HepG2 (cell line): ENCODE results near the gene ARL4D. TPM values are rescaled to one million over a fixed set of nuclear protein-coding genes. Genes with fewer than 3 reads are reported as not detected.

Experiments used
- ELF3 ChIP-seq: IDR thresholded peaks from 2 replicates; pipeline ENCODE4 v1.6.1; 2016; ENCODE audit warnings: missing genetic modification reagents, missing compliant biosample characterization
- NFKBIZ ChIP-seq: IDR thresholded peaks from 2 replicates; pipeline ENCODE4 v1.6.1; 2018; ENCODE audit warnings: missing genetic modification reagents, missing compliant biosample characterization
- NR1H2 ChIP-seq: sonication (generic); formaldehyde crosslinking; IDR thresholded peaks from 2 replicates; pipeline ENCODE4 v1.8.1; 2022; ENCODE audit warnings: low read depth, missing genetic modification reagents, borderline replicate concordance
- YY1 ChIP-seq: IDR thresholded peaks from 2 replicates; pipeline ENCODE4 v1.6.1; 2011; ENCODE audit warnings: low read length, low read depth, moderate library complexity, mild to moderate bottlenecking; ENCODE audit not compliant: insufficient read depth, insufficient replicate concordance
- ZNF709 ChIP-seq: sonication (generic); formaldehyde crosslinking; IDR thresholded peaks from 2 replicates; pipeline ENCODE4 v1.5.0; 2020; ENCODE audit warnings: mild to moderate bottlenecking, missing genetic modification reagents
- ZNF83 ChIP-seq: sonication (generic); formaldehyde crosslinking; IDR thresholded peaks from 2 replicates; pipeline ENCODE4 v1.4.0; 2020; ENCODE audit warnings: missing genetic modification reagents, mild to moderate bottlenecking, borderline replicate concordance
- polyA plus RNA-seq, 8 experiments: library from polyadenylated mRNA; depleted of rRNA in 3 of 8; stranded (reverse) in 7 of 8; unstranded in 1 of 8; fragments of >200 nt; fragmentation: Illumina TruSeq in 4 of 8; extraction: Trizol in 4 of 8; gene quantifications; 2 replicates each; pipeline versions ENCODE4 v1.2.1 to v1.2.3, GENCODE V29; 2011 to 2016; ENCODE audit warnings: low read depth in 4 of 8, missing spikeins in 1 of 8, mixed read lengths in 1 of 8; ENCODE audit not compliant: insufficient read depth in 1 of 8
- total RNA-seq, 5 experiments: library from RNA; depleted of rRNA; stranded (reverse); fragments of >200 nt; fragmentation: Illumina TruSeq; extraction: Trizol; gene quantifications; 2 replicates each; pipeline ENCODE4 v1.2.3, GENCODE V29; 2016; ENCODE audit warnings: low read depth in 1 of 5
- TF ChIP-seq, protein P1 (sequence below): sonication (generic); formaldehyde crosslinking; IDR thresholded peaks from one replicate; pipeline ENCODE4 v1.5.1; 2020; ENCODE audit warnings: mild to moderate bottlenecking, missing genetic modification reagents; ENCODE audit errors: not compliant biosample characterization
- TF ChIP-seq, protein P2 (sequence below): sonication (generic); formaldehyde crosslinking; IDR thresholded peaks from 2 replicates; pipeline ENCODE4; 2020; ENCODE audit warnings: missing genetic modification reagents, mild to moderate bottlenecking, borderline replicate concordance
- TF ChIP-seq, protein P3 (sequence below): sonication (generic); formaldehyde crosslinking; IDR thresholded peaks from 2 replicates; pipeline ENCODE4 v1.4.0; 2020; ENCODE audit warnings: missing genetic modification reagents
- TF ChIP-seq, protein P4 (sequence below): sonication (generic); formaldehyde crosslinking; IDR thresholded peaks from 2 replicates; pipeline ENCODE4 v1.4.0; 2020; ENCODE audit warnings: low read depth, missing genetic modification reagents

Gene ARL4D
- total and polyA plus RNA-seq, 2 of the 13 experiments (the other 11 are each of a cell fraction or from before 2014, with no cell fraction given): 9.0 to 25.9 TPM

DNA sequence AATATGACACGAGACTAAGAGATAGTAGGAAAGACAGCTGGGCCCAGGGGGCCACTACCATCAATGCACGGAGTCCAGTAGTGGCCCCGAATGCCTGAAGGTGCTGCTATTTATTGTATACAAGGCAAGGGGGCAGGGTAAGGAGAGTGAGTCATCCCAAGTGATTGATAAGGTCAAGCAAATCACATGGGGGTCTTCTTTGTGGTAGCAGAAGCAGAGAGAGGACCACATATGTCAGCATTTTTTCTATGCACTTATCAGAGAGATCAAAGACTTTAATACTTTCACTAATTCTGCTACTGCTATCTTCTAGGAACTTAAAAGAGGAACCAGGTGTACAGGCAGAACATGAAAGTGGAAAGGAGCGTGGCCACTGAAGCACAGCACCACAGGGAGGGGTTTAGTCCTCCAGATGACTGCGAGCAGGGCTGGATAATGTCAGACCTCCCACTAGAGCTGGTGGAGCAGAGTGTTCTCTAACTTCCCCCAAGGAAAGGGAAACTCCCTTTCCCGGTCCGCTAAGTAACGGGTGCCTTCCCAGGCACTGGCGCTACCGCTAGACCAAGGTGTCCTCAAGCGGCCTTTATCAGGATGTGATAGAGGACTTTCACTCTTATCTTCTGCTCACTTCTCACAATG, 26.4 kb upstream of the ARL4D start (continued):
- TF ChIP-seq, protein P1, sequence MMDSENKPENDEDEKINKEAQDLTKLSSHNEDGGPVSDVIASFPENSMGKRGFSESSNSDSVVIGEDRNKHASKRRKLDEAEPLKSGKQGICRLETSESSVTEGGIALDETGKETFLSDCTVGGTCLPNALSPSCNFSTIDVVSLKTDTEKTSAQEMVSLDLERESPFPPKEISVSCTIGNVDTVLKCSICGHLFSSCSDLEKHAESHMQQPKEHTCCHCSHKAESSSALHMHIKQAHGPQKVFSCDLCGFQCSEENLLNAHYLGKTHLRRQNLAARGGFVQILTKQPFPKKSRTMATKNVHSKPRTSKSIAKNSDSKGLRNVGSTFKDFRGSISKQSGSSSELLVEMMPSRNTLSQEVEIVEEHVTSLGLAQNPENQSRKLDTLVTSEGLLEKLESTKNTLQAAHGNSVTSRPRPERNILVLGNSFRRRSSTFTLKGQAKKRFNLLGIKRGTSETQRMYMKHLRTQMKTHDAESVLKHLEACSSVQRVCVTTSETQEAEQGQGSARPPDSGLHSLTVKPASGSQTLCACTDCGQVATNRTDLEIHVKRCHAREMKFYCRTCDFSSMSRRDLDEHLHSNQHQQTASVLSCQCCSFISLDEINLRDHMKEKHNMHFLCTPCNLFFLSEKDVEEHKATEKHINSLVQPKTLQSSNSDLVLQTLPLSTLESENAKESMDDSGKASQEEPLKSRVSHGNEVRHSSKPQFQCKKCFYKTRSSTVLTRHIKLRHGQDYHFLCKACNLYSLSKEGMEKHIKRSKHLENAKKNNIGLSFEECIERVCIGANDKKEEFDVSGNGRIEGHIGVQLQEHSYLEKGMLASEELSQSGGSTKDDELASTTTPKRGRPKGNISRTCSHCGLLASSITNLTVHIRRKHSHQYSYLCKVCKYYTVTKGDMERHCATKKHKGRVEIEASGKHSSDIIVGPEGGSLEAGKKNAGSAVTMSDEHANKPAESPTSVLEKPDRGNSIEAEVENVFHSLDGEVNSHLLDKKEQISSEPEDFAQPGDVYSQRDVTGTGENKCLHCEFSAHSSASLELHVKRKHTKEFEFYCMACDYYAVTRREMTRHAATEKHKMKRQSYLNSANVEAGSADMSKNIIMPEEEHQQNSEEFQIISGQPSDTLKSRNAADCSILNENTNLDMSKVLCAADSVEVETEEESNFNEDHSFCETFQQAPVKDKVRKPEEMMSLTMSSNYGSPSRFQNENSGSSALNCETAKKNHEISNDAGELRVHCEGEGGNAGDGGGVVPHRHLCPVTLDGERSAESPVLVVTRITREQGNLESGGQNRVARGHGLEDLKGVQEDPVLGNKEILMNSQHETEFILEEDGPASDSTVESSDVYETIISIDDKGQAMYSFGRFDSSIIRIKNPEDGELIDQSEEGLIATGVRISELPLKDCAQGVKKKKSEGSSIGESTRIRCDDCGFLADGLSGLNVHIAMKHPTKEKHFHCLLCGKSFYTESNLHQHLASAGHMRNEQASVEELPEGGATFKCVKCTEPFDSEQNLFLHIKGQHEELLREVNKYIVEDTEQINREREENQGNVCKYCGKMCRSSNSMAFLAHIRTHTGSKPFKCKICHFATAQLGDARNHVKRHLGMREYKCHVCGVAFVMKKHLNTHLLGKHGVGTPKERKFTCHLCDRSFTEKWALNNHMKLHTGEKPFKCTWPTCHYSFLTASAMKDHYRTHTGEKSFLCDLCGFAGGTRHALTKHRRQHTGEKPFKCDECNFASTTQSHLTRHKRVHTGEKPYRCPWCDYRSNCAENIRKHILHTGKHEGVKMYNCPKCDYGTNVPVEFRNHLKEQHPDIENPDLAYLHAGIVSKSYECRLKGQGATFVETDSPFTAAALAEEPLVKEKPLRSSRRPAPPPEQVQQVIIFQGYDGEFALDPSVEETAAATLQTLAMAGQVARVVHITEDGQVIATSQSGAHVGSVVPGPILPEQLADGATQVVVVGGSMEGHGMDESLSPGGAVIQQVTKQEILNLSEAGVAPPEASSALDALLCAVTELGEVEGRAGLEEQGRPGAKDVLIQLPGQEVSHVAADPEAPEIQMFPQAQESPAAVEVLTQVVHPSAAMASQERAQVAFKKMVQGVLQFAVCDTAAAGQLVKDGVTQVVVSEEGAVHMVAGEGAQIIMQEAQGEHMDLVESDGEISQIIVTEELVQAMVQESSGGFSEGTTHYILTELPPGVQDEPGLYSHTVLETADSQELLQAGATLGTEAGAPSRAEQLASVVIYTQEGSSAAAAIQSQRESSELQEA (CRISPR knock-in tag): no peak
- TF ChIP-seq, protein P2, sequence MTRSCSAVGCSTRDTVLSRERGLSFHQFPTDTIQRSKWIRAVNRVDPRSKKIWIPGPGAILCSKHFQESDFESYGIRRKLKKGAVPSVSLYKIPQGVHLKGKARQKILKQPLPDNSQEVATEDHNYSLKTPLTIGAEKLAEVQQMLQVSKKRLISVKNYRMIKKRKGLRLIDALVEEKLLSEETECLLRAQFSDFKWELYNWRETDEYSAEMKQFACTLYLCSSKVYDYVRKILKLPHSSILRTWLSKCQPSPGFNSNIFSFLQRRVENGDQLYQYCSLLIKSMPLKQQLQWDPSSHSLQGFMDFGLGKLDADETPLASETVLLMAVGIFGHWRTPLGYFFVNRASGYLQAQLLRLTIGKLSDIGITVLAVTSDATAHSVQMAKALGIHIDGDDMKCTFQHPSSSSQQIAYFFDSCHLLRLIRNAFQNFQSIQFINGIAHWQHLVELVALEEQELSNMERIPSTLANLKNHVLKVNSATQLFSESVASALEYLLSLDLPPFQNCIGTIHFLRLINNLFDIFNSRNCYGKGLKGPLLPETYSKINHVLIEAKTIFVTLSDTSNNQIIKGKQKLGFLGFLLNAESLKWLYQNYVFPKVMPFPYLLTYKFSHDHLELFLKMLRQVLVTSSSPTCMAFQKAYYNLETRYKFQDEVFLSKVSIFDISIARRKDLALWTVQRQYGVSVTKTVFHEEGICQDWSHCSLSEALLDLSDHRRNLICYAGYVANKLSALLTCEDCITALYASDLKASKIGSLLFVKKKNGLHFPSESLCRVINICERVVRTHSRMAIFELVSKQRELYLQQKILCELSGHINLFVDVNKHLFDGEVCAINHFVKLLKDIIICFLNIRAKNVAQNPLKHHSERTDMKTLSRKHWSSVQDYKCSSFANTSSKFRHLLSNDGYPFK: no peak
- TF ChIP-seq, protein P3, sequence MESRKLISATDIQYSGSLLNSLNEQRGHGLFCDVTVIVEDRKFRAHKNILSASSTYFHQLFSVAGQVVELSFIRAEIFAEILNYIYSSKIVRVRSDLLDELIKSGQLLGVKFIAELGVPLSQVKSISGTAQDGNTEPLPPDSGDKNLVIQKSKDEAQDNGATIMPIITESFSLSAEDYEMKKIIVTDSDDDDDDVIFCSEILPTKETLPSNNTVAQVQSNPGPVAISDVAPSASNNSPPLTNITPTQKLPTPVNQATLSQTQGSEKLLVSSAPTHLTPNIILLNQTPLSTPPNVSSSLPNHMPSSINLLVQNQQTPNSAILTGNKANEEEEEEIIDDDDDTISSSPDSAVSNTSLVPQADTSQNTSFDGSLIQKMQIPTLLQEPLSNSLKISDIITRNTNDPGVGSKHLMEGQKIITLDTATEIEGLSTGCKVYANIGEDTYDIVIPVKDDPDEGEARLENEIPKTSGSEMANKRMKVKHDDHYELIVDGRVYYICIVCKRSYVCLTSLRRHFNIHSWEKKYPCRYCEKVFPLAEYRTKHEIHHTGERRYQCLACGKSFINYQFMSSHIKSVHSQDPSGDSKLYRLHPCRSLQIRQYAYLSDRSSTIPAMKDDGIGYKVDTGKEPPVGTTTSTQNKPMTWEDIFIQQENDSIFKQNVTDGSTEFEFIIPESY (CRISPR knock-in tag): peak; percentile 90
- TF ChIP-seq ELF3 (no peak), YY1 (no peak), ZNF83 (CRISPR knock-in tag) (no peak), NR1H2 (CRISPR knock-in tag) (no peak), NFKBIZ (CRISPR knock-in tag) (no peak), ZNF709 (CRISPR knock-in tag) (no peak)
- TF ChIP-seq, protein P4, sequence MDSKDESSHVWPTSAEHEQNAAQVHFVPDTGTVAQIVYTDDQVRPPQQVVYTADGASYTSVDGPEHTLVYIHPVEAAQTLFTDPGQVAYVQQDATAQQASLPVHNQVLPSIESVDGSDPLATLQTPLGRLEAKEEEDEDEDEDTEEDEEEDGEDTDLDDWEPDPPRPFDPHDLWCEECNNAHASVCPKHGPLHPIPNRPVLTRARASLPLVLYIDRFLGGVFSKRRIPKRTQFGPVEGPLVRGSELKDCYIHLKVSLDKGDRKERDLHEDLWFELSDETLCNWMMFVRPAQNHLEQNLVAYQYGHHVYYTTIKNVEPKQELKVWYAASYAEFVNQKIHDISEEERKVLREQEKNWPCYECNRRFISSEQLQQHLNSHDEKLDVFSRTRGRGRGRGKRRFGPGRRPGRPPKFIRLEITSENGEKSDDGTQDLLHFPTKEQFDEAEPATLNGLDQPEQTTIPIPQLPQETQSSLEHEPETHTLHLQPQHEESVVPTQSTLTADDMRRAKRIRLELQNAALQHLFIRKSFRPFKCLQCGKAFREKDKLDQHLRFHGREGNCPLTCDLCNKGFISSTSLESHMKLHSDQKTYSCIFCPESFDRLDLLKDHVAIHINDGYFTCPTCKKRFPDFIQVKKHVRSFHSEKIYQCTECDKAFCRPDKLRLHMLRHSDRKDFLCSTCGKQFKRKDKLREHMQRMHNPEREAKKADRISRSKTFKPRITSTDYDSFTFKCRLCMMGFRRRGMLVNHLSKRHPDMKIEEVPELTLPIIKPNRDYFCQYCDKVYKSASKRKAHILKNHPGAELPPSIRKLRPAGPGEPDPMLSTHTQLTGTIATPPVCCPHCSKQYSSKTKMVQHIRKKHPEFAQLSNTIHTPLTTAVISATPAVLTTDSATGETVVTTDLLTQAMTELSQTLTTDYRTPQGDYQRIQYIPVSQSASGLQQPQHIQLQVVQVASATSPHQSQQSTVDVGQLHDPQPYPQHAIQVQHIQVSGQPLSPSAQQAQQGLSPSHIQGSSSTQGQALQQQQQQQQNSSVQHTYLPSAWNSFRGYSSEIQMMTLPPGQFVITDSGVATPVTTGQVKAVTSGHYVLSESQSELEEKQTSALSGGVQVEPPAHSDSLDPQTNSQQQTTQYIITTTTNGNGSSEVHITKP (CRISPR knock-in tag): no peak
